Endothelial cell of umbilical vein (primary cell): ENCODE results near the gene PBOV1. TPM values are rescaled to one million over a fixed set of nuclear protein-coding genes. Genes with fewer than 3 reads are reported as not detected.

Source experiments
- BruUV-seq: library from RNA; stranded (reverse); fragments of 400-500 nt; replicated peaks from 2 replicates; lab custom pipeline; 2021; lab: Mats Ljungman, UMichigan
- CTCF ChIA-PET: fragments of 300-600, 350-600 bp; sonication (Branson Sonifier 250); formaldehyde crosslinking; loops from one replicate; lab custom pipeline; 2021; ENCODE audit warnings: antibody characterized with exemption, inconsistent platforms; lab: Charles Lee
- POLR2A ChIA-PET: fragments of 300-600, 350-600 bp; sonication (Branson Sonifier 250); formaldehyde crosslinking; loops from one replicate; lab custom pipeline; 2021; ENCODE audit warnings: antibody characterized with exemption, inconsistent platforms; lab: Charles Lee
- DNase-seq: peaks from one replicate; pipeline ENCODE4 v3.0.0-alpha.2; 2011; ENCODE audit warnings: low read depth, low spot score
- FAIRE-seq: peaks from 2 replicates; lab custom pipeline; 2011; peaks lifted over from hg19 to GRCh38; lab: Jason Lieb, UNC
- H2AFZ ChIP-seq: 2 replicates; pipeline ENCODE4 v1.6.0; 2012; ENCODE audit warnings: low read depth, low read length, control low read depth, inconsistent platforms
- H3K27ac ChIP-seq: 2 replicates; pipeline ENCODE4 v1.5.1; 2011; ENCODE audit warnings: low read depth, mild to moderate bottlenecking, control low read depth, low read length, moderate library complexity; ENCODE audit not compliant: insufficient read depth
- H3K27me3 ChIP-seq, 2 experiments: 2 replicates each; pipeline versions ENCODE4 v1.6.0 to v1.6.1; 2011; ENCODE audit warnings: low read length in 2 of 2, mixed read lengths in 1 of 2; ENCODE audit not compliant: control insufficient read depth in 2 of 2, insufficient read depth in 2 of 2
- H3K36me3 ChIP-seq, 2 experiments: 2 replicates in 1 of 2; 3 replicates in 1 of 2; pipeline ENCODE4 v1.5.1; 2011; ENCODE audit warnings: low read length in 2 of 2, mild to moderate bottlenecking in 1 of 2, moderate library complexity in 1 of 2; ENCODE audit not compliant: control insufficient read depth in 2 of 2, insufficient read depth in 2 of 2; ENCODE audit errors: extremely low read depth in 1 of 2
- H3K4me1 ChIP-seq: 3 replicates; pipeline ENCODE4 v1.5.1; 2011; ENCODE audit warnings: mild to moderate bottlenecking, low read length; ENCODE audit not compliant: control insufficient read depth, insufficient read depth; ENCODE audit errors: extremely low read depth
- H3K4me2 ChIP-seq: 2 replicates; pipeline ENCODE4 v1.6.1; 2011; ENCODE audit warnings: low read length, control low read depth, mixed read lengths; ENCODE audit not compliant: insufficient read depth
- H3K4me3 ChIP-seq, 3 experiments: fragments of 200-600 bp in 1 of 3; sonication (generic), shearing (Covaris generic) in 1 of 3; replicated peaks in 1 of 3; 2 replicates each; pipeline ENCODE4 v1.5.1; 2011 to 2016; ENCODE audit warnings: control low read depth in 3 of 3, low read length in 3 of 3, mild to moderate bottlenecking in 2 of 3, inconsistent platforms in 1 of 3, low read depth in 1 of 3, moderate library complexity in 1 of 3; ENCODE audit not compliant: insufficient read depth in 1 of 3
- H3K79me2 ChIP-seq: 2 replicates; pipeline ENCODE4 v1.6.0; 2012; ENCODE audit warnings: low read length, inconsistent platforms; ENCODE audit not compliant: control insufficient read depth, insufficient read depth
- H3K9ac ChIP-seq: replicated peaks from 2 replicates; pipeline ENCODE3; 2011; ENCODE audit warnings: low read length, control low read depth; ENCODE audit not compliant: insufficient read depth; ENCODE audit errors: extremely low read depth
- H3K9me1 ChIP-seq: replicated peaks from 3 replicates; pipeline ENCODE4 v1.6.0; 2011; ENCODE audit warnings: mild to moderate bottlenecking, low read length; ENCODE audit not compliant: control insufficient read depth, insufficient read depth; ENCODE audit errors: extremely low read depth
- H3K9me3 ChIP-seq: replicated peaks from 2 replicates; pipeline ENCODE4 v1.5.1; 2012; ENCODE audit warnings: low read length, inconsistent platforms; ENCODE audit not compliant: control insufficient read depth, insufficient read depth
- H4K20me1 ChIP-seq: replicated peaks from 2 replicates; pipeline ENCODE3; 2011; ENCODE audit warnings: mild to moderate bottlenecking, low read length; ENCODE audit not compliant: control insufficient read depth, insufficient read depth; ENCODE audit errors: extremely low read depth
- CTCF ChIP-seq, 2 donors: IDR thresholded peaks; 1 replicate in 1 of 2; 2 replicates in 1 of 2; pipeline ENCODE4 v1.5.1; 2011; ENCODE audit warnings: low read length in 2 of 2, mild to moderate bottlenecking in 2 of 2, moderate library complexity in 2 of 2, control low read depth in 1 of 2, inconsistent platforms in 1 of 2, low read depth in 1 of 2; ENCODE audit not compliant: insufficient read depth in 1 of 2; ENCODE audit errors: extremely low read depth in 1 of 2
- EZH2 ChIP-seq: IDR thresholded peaks from 2 replicates; pipeline ENCODE4 v1.6.1; 2012; ENCODE audit warnings: borderline replicate concordance, low read depth, mild to moderate bottlenecking, moderate library complexity, low read length, inconsistent platforms; ENCODE audit not compliant: severe bottlenecking
- FOS ChIP-seq: IDR thresholded peaks from 2 replicates; pipeline ENCODE4 v1.6.1; 2011; ENCODE audit warnings: mild to moderate bottlenecking, low read length, moderate library complexity, borderline replicate concordance; ENCODE audit not compliant: insufficient read depth
- GATA2 ChIP-seq: IDR thresholded peaks from 2 replicates; pipeline ENCODE4 v1.7.0; 2011; ENCODE audit warnings: low read depth, mild to moderate bottlenecking, moderate library complexity, mixed read lengths, low read length; ENCODE audit not compliant: insufficient read length, insufficient read depth
- JUN ChIP-seq: IDR thresholded peaks from 2 replicates; pipeline ENCODE4 v1.6.1; 2011; ENCODE audit warnings: borderline replicate concordance, low read depth; ENCODE audit not compliant: insufficient read length, insufficient read depth
- MAX ChIP-seq: IDR thresholded peaks from 2 replicates; pipeline ENCODE4 v1.6.1; 2011; ENCODE audit not compliant: insufficient read depth, insufficient read length
- POLR2A ChIP-seq: IDR thresholded peaks from 2 replicates; pipeline ENCODE4 v1.6.1; 2012; ENCODE audit warnings: low read depth, mild to moderate bottlenecking, control low read depth, low read length
- POLR2AphosphoS5 ChIP-seq: IDR thresholded peaks from 2 replicates; pipeline ENCODE4 v1.6.1; 2012; ENCODE audit warnings: low read depth, mild to moderate bottlenecking, control low read depth, low read length, moderate library complexity; ENCODE audit not compliant: insufficient read depth
- dilution Hi-C: fragments of 300-500 bp; cut with MboI; formaldehyde crosslinking; loops from one replicate; pipeline ENCODE4 v1.15.0; 2019; ENCODE audit warnings: low sequenced_read_pairs; ENCODE audit not compliant: extremely low pct_ligation_motif_present
- intact Hi-C: fragments of 100-400 bp; cut with micrococcal nuclease; formaldehyde crosslinking; loops from one replicate; pipeline ENCODE4 v1.10.0; 2022
- polyA plus RNA-seq, 4 experiments: library from polyadenylated mRNA; depleted of rRNA in 3 of 4; stranded (reverse) in 3 of 4; unstranded in 1 of 4; fragments of >200 nt; gene quantifications; 2 replicates each; pipeline versions ENCODE4 v1.2.1 to v1.2.3, GENCODE V29; 2011 to 2012; ENCODE audit warnings: missing spikeins in 1 of 4
- total RNA-seq: library from RNA; stranded (reverse); gene quantifications from 2 replicates; pipeline ENCODE4 v1.2.3, GENCODE V29; 2021

PBOV1 gene
- total and polyA plus RNA-seq, 2 donors (not counting 3 experiments of a cell fraction or from before 2014, with no cell fraction given), result not detected

GRCh38 chr6:138197570-138197969 lies 20.7 kb downstream of the PBOV1 start:
- Histone ChIP-seq H3K4me1 (no peaks in the 10 kb centered on the region), H3K9me3 (no peaks in the 10 kb centered on the region), H3K79me2 (no peaks in the 10 kb centered on the region), H4K20me1 (no peaks in the 10 kb centered on the region), H3K9ac (no peak overlapping the region), H3K9me1 (no peaks in the 10 kb centered on the region), H2AFZ (no peak overlapping the region), H3K4me2 (no peak overlapping the region), H3K27ac (no peak overlapping the region), H3K27me3 (no peaks in the 10 kb centered on the region), H3K4me3 (no peak overlapping the region), H3K36me3 (no peaks in the 10 kb centered on the region)
- intact Hi-C loops, result no loop called here
- DNase-seq (no peak), FAIRE-seq (no peak)
- ChIA-PET POLR2A (no interaction called here), CTCF (interaction anchor here (0.9 to 2.0 kb wide), 3 partner anchors 11 to 21 kb away, joined by 3 to 4 read pairs (median 3); partner anchors contain the start of gene PBOV1)
- dilution Hi-C loops, result no loop called here
- TF ChIP-seq EZH2, result no peak
- no peak for TF ChIP-seq FOS
- no peak for TF ChIP-seq MAX
- no TSS peak for BruUV-seq

- H3K9me1 ChIP-seq, result no peaks in the 10 kb centered on the region
- ChIA-PET POLR2A (interaction anchor here (0.7 kb wide), 1 partner anchor 121 kb away, joined by 5 read pairs; no protein-coding TSS in a partner anchor), CTCF (interaction anchor here (0.7 to 2.0 kb wide), 3 partner anchors 10 to 74 kb away, joined by 3 to 4 read pairs (median 3); no protein-coding TSS in a partner anchor)
- FAIRE-seq (no peak), DNase-seq (no peak)
- no peaks in the 10 kb centered on the region for H3K36me3 ChIP-seq
- H3K9ac ChIP-seq, result no peak overlapping the region
- no peak overlapping the region for H3K4me3 ChIP-seq
- H3K27me3 ChIP-seq, result no peaks in the 10 kb centered on the region
- H3K4me2 ChIP-seq, result no peak overlapping the region
- H4K20me1 ChIP-seq, result no peaks in the 10 kb centered on the region
- BruUV-seq, result no TSS peak
- dilution Hi-C loops (no loop called here), intact Hi-C loops (no loop called here)
- no peak for TF ChIP-seq POLR2AphosphoS5
- TF ChIP-seq EZH2, result no peak
- TF ChIP-seq POLR2A, result no peak
- TF ChIP-seq MAX, result no peak
- no peak for TF ChIP-seq CTCF (IDR thresholded peaks at IDR 0.05; ENCODE audit: extremely low read depth in 1 of 2, insufficient read depth in 1 of 2, low read depth in 1 of 2, low read length in 2 of 2)
- no peak for TF ChIP-seq JUN
- no peak for TF ChIP-seq FOS
- TF ChIP-seq GATA2, result no peak
- H3K9me3 ChIP-seq, result no peaks in the 10 kb centered on the region
- H3K27ac ChIP-seq, result no peak overlapping the region
- H3K79me2 ChIP-seq, result no peaks in the 10 kb centered on the region
- no peaks in the 10 kb centered on the region for H3K4me1 ChIP-seq
- no peak overlapping the region for H2AFZ ChIP-seq
These were observed 22.1 kb downstream of the PBOV1 start for GRCh38 chr6:138196122-138196738.
